ENCODE data around the gene SNRNP48. TPM values are rescaled to one million over a fixed set of nuclear protein-coding genes. Genes with fewer than 3 reads are reported as not detected.

Gene SNRNP48
- total and polyA plus RNA-seq, 2 of the 8 experiments (the other 6 are each of a cell fraction or from before 2014, with no cell fraction given) = 7.7 to 21.0 TPM

DNA sequence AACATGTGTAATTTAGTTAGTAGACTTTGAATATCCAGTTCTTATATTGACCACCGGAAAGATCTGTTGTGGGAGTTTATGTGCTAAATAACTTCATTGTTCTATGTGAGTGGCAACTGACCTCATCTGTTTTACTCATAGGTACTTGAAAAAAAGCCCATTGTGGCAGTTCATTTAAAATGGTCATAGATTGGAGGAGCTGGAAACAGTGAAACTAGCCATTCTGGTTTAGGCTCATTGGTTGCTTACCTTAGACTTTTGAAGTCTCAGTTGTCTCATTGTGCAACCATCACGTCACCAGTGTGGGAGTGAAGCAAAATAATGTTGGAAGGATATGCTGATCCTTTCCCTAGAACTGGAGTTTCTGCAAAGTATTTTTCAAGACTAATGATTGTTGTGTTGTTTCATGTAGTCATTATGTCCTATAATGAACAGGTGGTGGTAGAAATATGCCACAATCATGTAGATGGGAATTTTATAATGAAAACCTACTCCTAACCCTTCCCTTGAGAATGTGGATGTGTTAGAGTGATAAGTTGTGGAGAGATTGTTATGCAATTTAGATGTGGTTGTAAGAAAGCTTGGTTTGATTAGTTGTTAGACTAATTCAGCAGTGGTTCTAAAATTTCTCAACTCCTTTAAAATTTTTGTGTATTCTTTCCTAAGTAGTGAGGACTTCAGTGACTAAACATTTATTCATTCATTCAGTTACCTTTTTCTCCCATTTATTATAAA is 30.2 kb upstream of the SNRNP48 start:
- Histone ChIP-seq H3K9me3 (ENCODE audit: insufficient read depth in 2 of 2, low read depth in 1 of 2, low read length in 1 of 2) (no peaks in the 10 kb centered on the region), H2AFZ (ENCODE audit: low read length) (no peak overlapping the region), H2BK15ac (ENCODE audit: low read length) (no peak overlapping the region), H3K4me2 (ENCODE audit: insufficient read depth in 1 of 2, low read depth in 2 of 2, low read length in 2 of 2) (no peak overlapping the region), H3K4ac (replicated peaks; ENCODE audit: insufficient read length, low read depth, low read length) (no peak overlapping the region), H3K56ac (replicated peaks; ENCODE audit: insufficient read length, low read depth, low read length) (no peak overlapping the region), H2BK20ac (ENCODE audit: low read length) (no peak overlapping the region), H2AK5ac (ENCODE audit: low read depth, low read length) (no peak overlapping the region), H2BK5ac (ENCODE audit: low read depth, low read length) (no peak overlapping the region), H3K18ac (ENCODE audit: extremely low read depth, low read length) (no peak overlapping the region), H3K9ac (replicated peaks in 1 of 4; ENCODE audit: extremely low read depth in 1 of 4, low read depth in 3 of 4, low read length in 3 of 4) (no peak overlapping the region), H3K14ac (ENCODE audit: insufficient read length) (no peak overlapping the region), H3K79me2 (ENCODE audit: control insufficient read depth in 1 of 2, insufficient read depth in 2 of 2, low read length in 2 of 2) (no peaks in the 10 kb centered on the region; a peak in 1 of 4 replicates), H3K4me1 (replicated peaks in 1 of 4; ENCODE audit: control insufficient read depth in 3 of 4, insufficient read depth in 4 of 4, low read length in 3 of 4) (no peaks in the 10 kb centered on the region), H3K27me3 (replicated peaks in 1 of 4; ENCODE audit: control insufficient read depth in 3 of 4, extremely low read depth in 1 of 4, insufficient read depth in 3 of 4, low read length in 3 of 4) (no peaks in the 10 kb centered on the region), H3K79me1 (ENCODE audit: low read depth, low read length) (no peaks in the 10 kb centered on the region; the same call in 1 of the 2 replicates), H2BK120ac (replicated peaks; ENCODE audit: low read depth, low read length) (no peak overlapping the region), H3K4me3 (ENCODE audit: extremely low read depth in 1 of 4, insufficient read depth in 2 of 4, low read depth in 3 of 4, low read length in 4 of 4) (no peak overlapping the region), H3K27ac (ENCODE audit: low read depth, low read length) (no peak overlapping the region), H2BK12ac (ENCODE audit: low read depth, low read length) (no peak overlapping the region), H3K36me3 (ENCODE audit: control insufficient read depth in 2 of 4, insufficient read depth in 4 of 4, low read length in 3 of 4) (peaks cover 2 to 32% (median 12%) of the 10 kb centered on the region in 4 experiments; a peak in 6 of 8 replicates), H3K23ac (ENCODE audit: insufficient read length) (no peak overlapping the region), H4K20me1 (replicated peaks in 1 of 2; ENCODE audit: control insufficient read depth in 1 of 2, insufficient read depth in 2 of 2, low read length in 2 of 2) (peaks cover 0 to 6% of the 10 kb centered on the region in 2 experiments), H4K91ac (replicated peaks; ENCODE audit: insufficient read length, low read length) (no peak overlapping the region), H4K8ac (ENCODE audit: extremely low read depth, insufficient read depth, low read length) (no peak overlapping the region), H4K5ac (ENCODE audit: insufficient read length, low read depth, low read length) (no peak overlapping the region), H3K23me2 (ENCODE audit: low read depth, low read length) (no peaks in the 10 kb centered on the region)
- POLR2A ChIA-PET (ENCODE audit: partially characterized antibody) = no interaction called here
- CTCF ChIA-PET (ENCODE audit: partially characterized antibody) = interaction anchor here (0.9 to 1.6 kb wide), 6 partner anchors 10 to 135 kb away, joined by 3 to 6 read pairs (median 4); no protein-coding TSS in a partner anchor
- TF ChIP-seq PHF8 (conservative IDR thresholded peaks at IDR 0.05; ENCODE audit: low read depth, low read length) = no peak
- DNase-seq (ENCODE audit: low read depth in 1 of 2, low spot score in 2 of 2) = no peak
- WGBS, 2 experiments (ENCODE audit: extremely low coverage in 1 of 2, insufficient coverage in 1 of 2, insufficient read length in 1 of 2, insufficient replicate concordance in 2 of 2, low coverage in 1 of 2, low lambda C conversion rate in 2 of 2, missing lambda C conversion rate in 1 of 2) = 89% methylated on average over 2 of the region's 2 CpGs; no CpG with 5 or more reads in 1 of the 2 experiments
- FAIRE-seq = no peak

Data from H1 (cell line).